Suprapubic skin (tissue), 4 donors: ENCODE results near the gene WSCD1.

Experiments used
- CTCF ChIP-seq, 2 donors: fragments of 200-600 bp in 1 of 2; fragments of 450-650 bp in 1 of 2; sonication (generic) in 1 of 2; IDR thresholded peaks; one replicate each; pipeline ENCODE4 v1.5.1; 2016 to 2019; ENCODE audit warnings: antibody characterized with exemption in 2 of 2, mild to moderate bottlenecking in 1 of 2, moderate library complexity in 1 of 2
- EP300 ChIP-seq: sonication (generic); formaldehyde crosslinking; IDR thresholded peaks from one replicate; pipeline ENCODE4 v1.6.1; 2017; ENCODE audit warnings: antibody characterized with exemption
- POLR2A ChIP-seq, 2 donors: fragments of 450-650 bp; IDR thresholded peaks; one replicate each; pipeline ENCODE4 v1.6.1; 2017; ENCODE audit warnings: antibody characterized with exemption in 2 of 2, mild to moderate bottlenecking in 2 of 2, moderate library complexity in 2 of 2
- POLR2AphosphoS5 ChIP-seq, 3 donors: sonication (generic); formaldehyde crosslinking; IDR thresholded peaks; one replicate each; pipeline ENCODE4 v1.6.1; 2017; ENCODE audit warnings: antibody characterized with exemption in 3 of 3

GRCh38 chr17:6165806-6166205 lies 95.6 kb downstream of the WSCD1 start:
- TF ChIP-seq CTCF (IDR thresholded peaks at IDR 0.05): no peak
- TF ChIP-seq POLR2A (IDR thresholded peaks at IDR 0.05): no peak
- TF ChIP-seq EP300: no peak
- no peak for TF ChIP-seq POLR2AphosphoS5 (IDR thresholded peaks at IDR 0.05)
